HCT116 (cell line): ENCODE measurements around the gene CPLX4. TPM values are rescaled to one million over a fixed set of nuclear protein-coding genes. Genes with fewer than 3 reads are reported as not detected.

Source experiments
- ATAC-seq: fragments of 200-7000 bp; cut with Tn5 transposase; 2 replicates; pipeline ENCODE4 v1.9.1; 2020; ENCODE audit warnings: mild to moderate bottlenecking, moderate library complexity
- BruUV-seq: library from RNA; stranded (reverse); fragments of 400-500 nt; replicated peaks from 2 replicates; lab custom pipeline; 2021; lab: Mats Ljungman, UMichigan
- CTCF ChIA-PET: fragments of 300-600 bp; sonication (Branson Sonifier 250); formaldehyde crosslinking; loops from one replicate; lab custom pipeline; 2021; ENCODE audit warnings: antibody characterized with exemption; lab: Charles Lee
- POLR2A ChIA-PET: fragments of 300-600, 350-600 bp; sonication (Branson Sonifier 250); formaldehyde crosslinking; loops from one replicate; lab custom pipeline; 2021; ENCODE audit warnings: antibody characterized with exemption; lab: Charles Lee
- RAD21 ChIA-PET, 2 experiments: fragments of 300-600 bp; sonication (Branson Sonifier 250); formaldehyde crosslinking; loops; one replicate each; lab custom pipeline; 2023; ENCODE audit warnings: low total read pairs in 2 of 2; ENCODE audit not compliant: uncharacterized antibody in 2 of 2, unreplicated experiment in 2 of 2, low non-redundant PET in 1 of 2; lab: Charles Lee
- DNase-seq: peaks from one replicate; pipeline ENCODE4 v3.0.0-alpha.2; 2010; ENCODE audit warnings: low read depth, low spot score
- H2AFZ ChIP-seq: fragments of 200-600 bp; shearing (Covaris generic), sonication (generic); 2 replicates; pipeline ENCODE4 v1.6.1; 2017; ENCODE audit warnings: low read depth, mixed run types, mixed read lengths, antibody characterized with exemption, low read length; ENCODE audit not compliant: poor library complexity, severe bottlenecking
- H3K27ac ChIP-seq: 2 replicates; pipeline ENCODE4 v1.5.1; 2012; ENCODE audit warnings: low read depth, low read length
- H3K27me3 ChIP-seq: fragments of 200-600 bp; sonication (generic); 2 replicates; pipeline ENCODE4 v1.6.1; 2016; ENCODE audit warnings: mixed run types, low read length, mixed read lengths; ENCODE audit not compliant: insufficient read depth
- H3K36me3 ChIP-seq, 2 experiments: fragments of 200-500 bp in 1 of 2; fragments of 200-600 bp in 1 of 2; sonication (Bioruptor generic) in 1 of 2; sonication (generic) in 1 of 2; 2 replicates each; pipeline versions ENCODE4 v1.5.1 to v1.6.1; 2014 to 2016; ENCODE audit warnings: low read length in 2 of 2, inconsistent platforms in 1 of 2, mixed read lengths in 1 of 2, mixed run types in 1 of 2; ENCODE audit not compliant: insufficient read depth in 2 of 2, control insufficient read depth in 1 of 2
- H3K4me1 ChIP-seq, 2 experiments: fragments of 200-600 bp in 1 of 2; sonication (generic) in 1 of 2; 2 replicates each; pipeline versions ENCODE4 v1.5.1 to v1.6.1; 2012 to 2017; ENCODE audit warnings: low read length in 2 of 2, inconsistent platforms in 1 of 2, mild to moderate bottlenecking in 1 of 2, mixed read lengths in 1 of 2, mixed run types in 1 of 2, moderate library complexity in 1 of 2; ENCODE audit not compliant: insufficient read depth in 2 of 2, control insufficient read depth in 1 of 2
- H3K4me2 ChIP-seq: fragments of 200-600 bp; sonication (generic); 2 replicates; pipeline ENCODE4 v1.6.1; 2017; ENCODE audit warnings: mixed run types, low read length, mixed read lengths
- H3K4me3 ChIP-seq, 2 experiments: fragments of 200-600 bp in 1 of 2; sonication (generic) in 1 of 2; replicated peaks in 1 of 2; 2 replicates each; pipeline ENCODE4 v1.5.1; 2011 to 2016; ENCODE audit warnings: low read length in 2 of 2, control low read depth in 1 of 2, low read depth in 1 of 2, mild to moderate bottlenecking in 1 of 2, mixed read lengths in 1 of 2, mixed run types in 1 of 2
- H3K79me2 ChIP-seq: fragments of 200-600 bp; sonication (generic); 2 replicates; pipeline ENCODE4 v1.6.1; 2017; ENCODE audit warnings: mild to moderate bottlenecking, mixed run types, low read length, moderate library complexity, mixed read lengths; ENCODE audit not compliant: insufficient read depth
- H3K9ac ChIP-seq: fragments of 200-600 bp; sonication (generic); 2 replicates; pipeline ENCODE4 v1.6.1; 2016; ENCODE audit warnings: low read length, mixed read lengths
- H3K9me2 ChIP-seq: fragments of 200-600 bp; sonication (generic), shearing (Covaris generic); 2 replicates; pipeline ENCODE4 v1.6.1; 2017; ENCODE audit warnings: mixed run types, mild to moderate bottlenecking, moderate library complexity; ENCODE audit not compliant: insufficient read depth
- H3K9me3 ChIP-seq, 2 experiments: fragments of 200-500 bp in 1 of 2; fragments of 200-600 bp in 1 of 2; sonication (Bioruptor generic) in 1 of 2; sonication (generic) in 1 of 2; 2 replicates each; pipeline ENCODE4 v1.6.1; 2014 to 2017; ENCODE audit warnings: low read length in 2 of 2, mixed read lengths in 2 of 2, inconsistent platforms in 1 of 2, low read depth in 1 of 2, mild to moderate bottlenecking in 1 of 2, mixed run types in 1 of 2, moderate library complexity in 1 of 2; ENCODE audit not compliant: control insufficient read depth in 1 of 2, insufficient read depth in 1 of 2
- H4K20me1 ChIP-seq: fragments of 200-600 bp; sonication (generic), shearing (Covaris generic); 2 replicates; pipeline ENCODE4 v1.6.1; 2017; ENCODE audit warnings: mixed run types, mild to moderate bottlenecking, moderate library complexity; ENCODE audit not compliant: insufficient read depth
- ATF3 ChIP-seq: IDR thresholded peaks from 2 replicates; pipeline ENCODE4 v1.6.1; 2012
- ELF1 ChIP-seq: IDR thresholded peaks from 2 replicates; pipeline ENCODE4 v1.6.1; 2012; ENCODE audit warnings: low read depth, borderline replicate concordance
- EZH2 ChIP-seq: fragments of 200-600 bp; sonication (generic); IDR thresholded peaks from 2 replicates; pipeline ENCODE4 v1.6.1; 2017; ENCODE audit warnings: antibody characterized with exemption, mixed run types
- EZH2phosphoT487 ChIP-seq: fragments of 200-600 bp; IDR thresholded peaks from 2 replicates; pipeline ENCODE4 v1.6.1; 2018; ENCODE audit warnings: antibody characterized with exemption, borderline replicate concordance
- POLR2A ChIP-seq: IDR thresholded peaks from 2 replicates; pipeline ENCODE4 v1.7.0; 2011; ENCODE audit warnings: borderline replicate concordance; ENCODE audit not compliant: insufficient read depth, insufficient read length; ENCODE audit errors: extremely low read depth
- SIN3A ChIP-seq: IDR thresholded peaks from 2 replicates; pipeline ENCODE4 v1.6.1; 2012; ENCODE audit warnings: low read depth
- SRF ChIP-seq: IDR thresholded peaks from 2 replicates; pipeline ENCODE4 v1.6.1; 2012; ENCODE audit warnings: low read depth
- TCF7L2 ChIP-seq: IDR thresholded peaks from 2 replicates; pipeline ENCODE4 v1.7.0; 2011; ENCODE audit warnings: borderline replicate concordance, inconsistent platforms; ENCODE audit not compliant: insufficient read depth, insufficient read length; ENCODE audit errors: extremely low read depth
- intact Hi-C: fragments of 100-400 bp; cut with micrococcal nuclease; formaldehyde crosslinking; loops from 2 replicates; pipeline ENCODE4 v1.10.0; 2022
- total RNA-seq: library from RNA; stranded (reverse); gene quantifications from one replicate; pipeline ENCODE4 v1.2.1, GENCODE V29; 2021; ENCODE audit not compliant: unreplicated experiment

CPLX4 gene
- total RNA-seq, 1 experiment from 2014 or later, result not detected

GRCh38 chr18:59246796-59247195, 71.7 kb downstream of the CPLX4 start:
- Histone ChIP-seq H3K9me3 (no peaks in the 10 kb centered on the region), H3K9me2 (no peaks in the 10 kb centered on the region), H3K4me2 (no peak overlapping the region), H3K27ac (no peak overlapping the region), H3K27me3 (peaks cover 51% of the 10 kb centered on the region), H4K20me1 (no peaks in the 10 kb centered on the region), H2AFZ (no peak overlapping the region), H3K4me3 (no peak overlapping the region), H3K4me1 (no peaks in the 10 kb centered on the region), H3K9ac (no peak overlapping the region), H3K36me3 (no peaks in the 10 kb centered on the region), H3K79me2 (no peaks in the 10 kb centered on the region)
- no peak for DNase-seq
- intact Hi-C loops, result no loop called here
- ChIA-PET POLR2A (no interaction called here), CTCF (interaction anchor here (4.4 kb wide), 1 partner anchor 155 kb away, joined by 154 read pairs; no protein-coding TSS in a partner anchor), RAD21 (no interaction called here)
- no TSS peak for BruUV-seq
- TF ChIP-seq SIN3A (no peak), ATF3 (no peak), SRF (no peak), EZH2phosphoT487 (no peak), POLR2A (no peak), EZH2 (no peak), TCF7L2 (no peak), ELF1 (no peak)
- ATAC-seq, result no peak

Other genes starting within 250 kb of the CPLX4 start
- gene SEC11C, start 178.8 kb downstream of the CPLX4 start, total RNA-seq, result 42.2 TPM
- not detected for gene GRP, start 98.5 kb downstream of the CPLX4 start, total RNA-seq
- not detected for gene RAX, start 45.2 kb downstream of the CPLX4 start, total RNA-seq
- gene LMAN1, start 40.6 kb upstream of the CPLX4 start, total RNA-seq, result 73.7 TPM